HG02798 (cell line): ENCODE data around the gene NKD1.
"Not testable (repeated sequence)": the region's sequence is repeated elsewhere in the genome, so short reads cannot be mapped to it uniquely, and the experiment has no call there.

Experiments used
- ATAC-seq: cut with Tn5 transposase; IDR thresholded peaks from one replicate; pipeline ENCODE4 v1.9.1; 2021; ENCODE audit warnings: mild to moderate bottlenecking; ENCODE audit not compliant: unreplicated experiment, poor library complexity

NKD1 gene, protein sequence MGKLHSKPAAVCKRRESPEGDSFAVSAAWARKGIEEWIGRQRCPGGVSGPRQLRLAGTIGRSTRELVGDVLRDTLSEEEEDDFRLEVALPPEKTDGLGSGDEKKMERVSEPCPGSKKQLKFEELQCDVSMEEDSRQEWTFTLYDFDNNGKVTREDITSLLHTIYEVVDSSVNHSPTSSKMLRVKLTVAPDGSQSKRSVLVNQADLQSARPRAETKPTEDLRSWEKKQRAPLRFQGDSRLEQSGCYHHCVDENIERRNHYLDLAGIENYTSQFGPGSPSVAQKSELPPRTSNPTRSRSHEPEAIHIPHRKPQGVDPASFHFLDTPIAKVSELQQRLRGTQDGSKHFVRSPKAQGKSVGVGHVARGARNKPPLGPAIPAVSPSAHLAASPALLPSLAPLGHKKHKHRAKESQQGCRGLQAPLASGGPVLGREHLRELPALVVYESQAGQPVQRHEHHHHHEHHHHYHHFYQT

GRCh38 chr16:50548125-50548908 is at the start of gene NKD1:
Gene NKD1, plus strand, starts transcription at chr16:50548396. Its CDS starts 158 bp downstream, at chr16:50548554.
- ATAC-seq, result peak; percentile 84

DNA sequence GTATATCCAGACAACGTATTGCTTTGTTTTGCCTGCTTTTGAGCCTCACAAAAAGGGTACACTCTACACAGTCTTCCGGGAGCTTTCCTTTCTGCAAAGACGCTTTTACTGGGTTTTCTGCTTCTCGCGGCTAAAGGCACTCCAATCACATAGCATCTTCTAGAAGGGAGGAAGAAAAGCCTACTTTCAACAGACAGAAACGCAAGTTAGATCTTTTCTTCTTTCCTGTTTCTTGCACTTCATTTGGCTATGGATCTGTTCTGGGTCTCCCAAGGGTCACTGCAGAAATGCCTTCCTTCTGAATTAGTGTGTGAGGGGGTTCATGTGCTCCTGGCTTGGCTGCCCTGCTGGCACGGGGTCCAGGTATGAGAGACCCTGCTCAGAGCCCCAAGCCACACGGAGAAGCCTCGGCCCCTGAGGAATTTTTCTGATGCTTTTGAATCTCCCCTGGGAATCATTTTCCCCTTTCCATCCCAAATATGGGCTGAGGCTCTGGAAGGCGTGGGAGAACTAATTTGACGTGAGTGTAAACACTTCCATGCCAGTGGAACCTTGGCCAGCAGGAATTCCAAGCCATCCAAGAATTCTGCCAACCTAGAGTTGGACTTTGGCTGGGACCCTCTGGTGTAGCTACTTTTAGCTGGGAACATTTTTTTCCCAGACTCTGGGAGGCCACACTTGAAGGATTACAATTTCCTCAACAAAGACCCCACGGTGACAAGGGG is 49.6 kb upstream of the NKD1 start:
- ATAC-seq, result no peak

- no peak for ATAC-seq
Measured at GRCh38 chr16:50499254-50499653, 48.9 kb upstream of the NKD1 start.

DNA sequence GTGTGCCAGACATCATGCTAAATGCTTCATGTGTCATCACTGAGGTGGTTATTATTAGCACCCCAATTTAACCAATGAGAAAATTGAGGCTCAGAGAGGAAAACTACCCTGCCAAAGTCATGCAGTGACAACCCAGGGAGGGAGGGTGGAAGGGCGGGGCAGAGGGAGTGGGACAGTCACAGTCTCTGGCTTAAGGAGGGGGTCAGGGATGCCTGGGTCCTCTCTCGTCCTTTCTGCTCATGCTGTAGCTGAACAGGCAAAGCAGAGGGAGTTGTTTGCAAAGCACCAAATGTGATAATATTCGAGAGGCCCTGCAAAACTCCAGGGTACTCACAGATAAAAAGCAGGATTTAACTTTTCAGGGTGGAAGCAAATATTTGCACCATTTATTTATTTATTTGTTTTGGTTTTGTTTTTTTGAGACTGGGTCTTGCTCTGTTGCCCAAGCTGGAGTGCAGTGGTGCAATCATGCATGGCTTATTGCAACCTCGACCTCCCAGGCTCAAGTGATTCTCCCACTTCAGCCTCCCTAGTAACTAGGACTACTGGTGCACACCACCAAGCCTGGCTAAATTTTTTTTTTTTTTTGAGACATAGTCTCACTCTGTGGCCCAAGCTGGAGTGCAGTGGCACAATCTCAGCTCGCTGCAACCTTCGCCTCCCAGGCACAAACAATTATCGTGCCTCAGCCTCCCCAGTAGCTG is 47.9 kb upstream of the NKD1 start:
- no peak for ATAC-seq

DNA sequence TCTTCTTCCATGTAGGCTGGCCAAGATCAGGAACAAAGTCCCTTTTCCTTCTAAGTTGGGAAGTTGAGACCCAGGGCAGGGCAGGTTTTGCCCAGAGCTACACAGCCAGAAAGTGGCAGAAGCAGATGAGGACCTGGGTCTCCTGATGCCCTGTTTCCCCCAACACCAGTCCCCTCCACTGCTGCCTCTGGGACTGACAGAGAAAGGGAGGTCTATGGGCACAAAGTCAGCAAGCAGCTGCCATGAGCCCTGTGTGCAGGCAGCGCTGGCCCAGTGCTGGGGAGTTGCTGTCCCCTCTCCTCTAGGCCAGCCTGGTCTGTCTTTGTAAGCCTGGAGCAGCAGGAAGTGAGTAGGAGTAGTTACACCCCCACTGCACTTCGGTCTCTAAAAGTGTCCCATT is 46.9 kb upstream of the NKD1 start:
- ATAC-seq, result no peak

GRCh38 chr16:50501986-50502615 is 46.1 kb upstream of the NKD1 start:
- no peak for ATAC-seq

- no peak for ATAC-seq
Measured at GRCh38 chr16:50502616-50503011, 45.6 kb upstream of the NKD1 start.

DNA sequence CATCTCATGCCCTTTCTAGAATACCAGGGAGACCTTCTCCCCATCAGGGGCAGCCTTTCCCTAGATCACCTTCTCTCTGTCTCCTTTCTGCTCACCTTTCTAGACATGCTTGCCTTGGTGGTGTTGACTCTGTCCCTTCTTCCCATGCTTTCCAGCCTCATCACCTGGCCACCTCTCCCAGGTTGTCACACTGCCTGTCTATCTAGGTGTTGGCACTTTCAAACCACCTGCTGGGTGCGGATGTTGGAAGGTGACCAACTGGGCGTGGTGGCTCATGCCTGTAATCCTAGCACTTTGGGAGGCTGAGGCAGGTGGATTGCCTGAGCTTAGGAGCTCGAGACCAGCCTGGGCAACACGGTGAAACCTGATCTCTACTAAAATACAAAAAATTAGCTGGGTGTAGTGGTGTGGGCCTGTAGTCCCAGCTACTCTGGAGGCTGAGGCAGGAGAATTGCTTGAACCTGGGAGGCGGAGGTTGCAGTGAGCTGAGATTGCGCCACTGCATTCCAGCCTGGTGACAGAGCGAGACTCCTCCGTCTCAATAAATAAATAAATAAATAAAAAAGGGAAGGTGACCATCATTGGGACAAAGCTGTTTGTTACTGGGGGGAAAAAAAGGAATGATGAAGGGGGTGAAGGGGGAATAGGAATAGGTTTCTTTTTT is 44.2 kb upstream of the NKD1 start:
- ATAC-seq, result not testable (repeated sequence)

- no peak for ATAC-seq
Measured at GRCh38 chr16:50505115-50505514, 43.1 kb upstream of the NKD1 start.

- no peak for ATAC-seq
Measured at GRCh38 chr16:50505714-50506542, 42.3 kb upstream of the NKD1 start.

- no peak for ATAC-seq
Measured at GRCh38 chr16:50506543-50506937, 41.7 kb upstream of the NKD1 start.

- no peak for ATAC-seq
Measured at GRCh38 chr16:50507397-50507796, 40.8 kb upstream of the NKD1 start.

DNA sequence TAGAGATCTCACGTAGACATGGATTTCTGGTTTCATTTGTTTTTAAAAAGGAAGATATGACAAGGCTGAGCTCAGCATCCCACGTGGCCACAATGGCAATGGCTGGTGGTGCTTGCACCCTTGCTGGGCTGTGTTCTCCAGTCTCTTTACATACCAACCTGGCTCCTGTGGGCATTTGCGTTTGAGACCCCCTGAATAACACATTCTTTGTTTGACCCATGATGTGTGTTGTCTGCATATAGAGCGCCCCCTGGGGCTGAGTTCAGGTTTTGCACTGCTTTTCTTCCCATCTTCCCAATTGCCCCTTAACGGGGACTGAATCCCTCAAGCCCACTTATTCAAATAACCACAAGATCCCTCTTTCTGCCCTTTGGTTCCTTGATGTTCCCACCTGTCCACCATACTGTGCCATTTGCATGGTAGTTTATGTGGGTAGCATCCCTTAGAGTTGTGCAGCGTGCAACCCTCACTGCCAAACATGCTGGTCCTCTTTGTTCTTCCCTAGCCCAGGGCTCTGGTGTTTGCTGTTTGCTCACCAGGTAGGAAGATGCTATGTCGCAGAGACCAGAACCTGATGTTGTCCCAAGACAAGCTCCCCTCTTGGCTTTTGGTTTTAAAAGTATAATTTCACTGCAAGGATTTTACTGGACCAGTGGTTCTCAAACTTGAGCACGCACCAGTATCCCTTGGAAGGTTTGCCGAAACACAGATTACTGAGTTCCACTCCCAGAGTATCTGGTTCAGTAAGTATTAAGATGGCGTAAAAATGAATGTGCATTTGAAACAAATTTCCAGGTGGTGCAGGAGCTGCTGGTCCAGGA is 38.5 kb upstream of the NKD1 start:
- ATAC-seq, result no peak

DNA sequence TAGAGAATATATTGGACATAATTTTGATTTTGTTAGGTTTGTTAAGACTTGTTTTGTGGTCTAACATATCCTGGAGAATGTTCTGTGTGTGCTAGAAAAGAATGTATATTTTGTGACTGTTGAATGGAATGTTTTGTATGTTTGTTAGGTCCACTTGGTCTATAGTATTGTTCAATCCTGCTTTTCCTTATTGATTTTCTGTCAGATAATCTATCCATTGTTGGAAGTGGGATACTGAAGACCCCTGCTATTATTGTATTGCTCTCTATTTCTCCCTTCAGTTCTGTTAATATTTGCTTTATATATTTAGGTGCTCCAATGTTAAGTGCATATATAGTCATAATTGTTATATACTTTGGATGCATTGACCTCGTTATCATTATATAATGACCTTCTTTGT is 33.0 kb upstream of the NKD1 start:
- ATAC-seq, result no peak

DNA sequence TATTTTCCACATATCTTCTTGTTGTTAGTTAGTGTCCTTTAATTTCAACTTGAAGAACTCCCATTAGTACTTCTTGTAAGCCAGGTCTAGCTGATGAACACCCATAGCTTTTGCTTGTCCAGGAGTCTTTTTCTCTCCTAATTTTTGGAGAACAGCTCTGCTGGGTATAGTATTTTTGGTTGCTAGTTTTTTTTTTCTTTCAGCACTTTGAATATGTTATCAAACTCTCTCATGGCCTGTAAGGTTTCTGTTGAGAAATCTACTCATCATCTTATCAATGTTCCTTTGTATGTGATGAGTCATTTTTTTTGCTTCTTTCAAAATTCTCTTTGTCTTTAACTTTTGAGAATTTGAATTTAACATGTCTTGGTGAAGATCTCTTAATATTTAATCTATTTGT is 31.8 kb upstream of the NKD1 start:
- ATAC-seq, result no peak

GRCh38 chr16:50516890-50517289 is 31.3 kb upstream of the NKD1 start:
- no peak for ATAC-seq

DNA sequence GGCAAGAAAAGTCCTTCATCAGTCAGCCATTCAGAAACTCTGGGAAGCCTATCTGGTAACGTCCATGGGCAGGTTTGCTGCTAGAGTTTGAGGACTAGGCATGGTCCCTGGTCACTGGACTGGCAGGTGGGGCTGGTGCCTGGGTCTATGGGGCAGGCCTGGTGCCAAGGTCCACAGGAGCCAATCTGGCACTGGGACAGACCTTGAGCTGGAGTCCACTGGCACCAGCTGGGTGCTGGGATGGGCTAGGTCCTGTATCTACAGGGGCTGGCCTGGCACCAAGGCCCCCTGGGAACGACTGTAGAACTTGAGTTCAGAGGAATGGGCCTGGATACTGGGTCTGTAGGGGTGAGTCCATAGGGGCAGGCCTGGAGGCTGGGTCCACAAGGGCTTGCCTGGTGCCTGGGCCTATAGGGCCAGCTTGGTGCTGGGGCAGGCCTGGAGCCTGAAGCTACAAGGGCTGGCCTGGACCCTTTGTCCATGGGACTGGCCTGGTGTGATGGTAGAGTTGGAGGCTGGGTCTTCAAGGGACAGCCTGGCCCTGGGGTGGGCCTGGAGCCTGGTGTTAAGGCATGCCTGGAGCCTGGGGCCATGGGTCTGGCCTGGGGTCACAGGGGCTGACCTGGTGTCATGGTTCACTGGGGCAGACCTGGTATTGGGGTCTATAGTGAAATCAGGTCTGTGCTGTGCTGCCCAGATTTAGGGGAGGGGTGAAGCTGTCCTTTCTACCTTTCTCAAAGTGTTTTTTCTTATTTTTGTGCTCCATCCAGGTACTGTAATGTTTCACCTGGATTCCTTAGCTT is 30.5 kb upstream of the NKD1 start:
- no peak for ATAC-seq
